Measurements from ENCODE around the gene ITGAV.

GRCh38 chr2:186696290-186696689 lies 106.4 kb downstream of the ITGAV start:
- TF ChIP-seq CTCF (conservative IDR thresholded peaks at IDR 0.05; ENCODE audit: low read length) (no peak), EZH2phosphoT487 (IDR thresholded peaks at IDR 0.05; ENCODE audit: borderline replicate concordance) (no peak)
